GM19043 (cell line): ENCODE data around the gene TMEM221.

Experiments
- ATAC-seq: cut with Tn5 transposase; IDR thresholded peaks from one replicate; pipeline ENCODE4 v1.9.1; 2021; ENCODE audit warnings: low read depth; ENCODE audit not compliant: unreplicated experiment

TMEM221 gene

DNA sequence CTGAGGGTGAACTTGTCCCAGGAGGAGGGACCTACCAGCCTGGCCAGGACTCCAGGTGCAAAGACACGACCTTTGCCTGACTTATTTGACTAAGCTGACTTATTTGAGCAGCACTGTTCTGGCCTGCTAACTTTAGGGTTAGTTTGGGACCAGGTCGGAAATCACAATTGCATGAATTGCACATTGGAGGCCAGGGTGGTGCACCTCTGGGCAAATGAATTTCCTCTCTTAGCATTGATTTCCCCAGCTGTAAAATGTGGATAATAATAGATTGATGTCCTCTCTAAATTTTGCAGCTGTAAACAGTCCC is 41.6 kb downstream of the TMEM221 start:
- no peak for ATAC-seq

DNA sequence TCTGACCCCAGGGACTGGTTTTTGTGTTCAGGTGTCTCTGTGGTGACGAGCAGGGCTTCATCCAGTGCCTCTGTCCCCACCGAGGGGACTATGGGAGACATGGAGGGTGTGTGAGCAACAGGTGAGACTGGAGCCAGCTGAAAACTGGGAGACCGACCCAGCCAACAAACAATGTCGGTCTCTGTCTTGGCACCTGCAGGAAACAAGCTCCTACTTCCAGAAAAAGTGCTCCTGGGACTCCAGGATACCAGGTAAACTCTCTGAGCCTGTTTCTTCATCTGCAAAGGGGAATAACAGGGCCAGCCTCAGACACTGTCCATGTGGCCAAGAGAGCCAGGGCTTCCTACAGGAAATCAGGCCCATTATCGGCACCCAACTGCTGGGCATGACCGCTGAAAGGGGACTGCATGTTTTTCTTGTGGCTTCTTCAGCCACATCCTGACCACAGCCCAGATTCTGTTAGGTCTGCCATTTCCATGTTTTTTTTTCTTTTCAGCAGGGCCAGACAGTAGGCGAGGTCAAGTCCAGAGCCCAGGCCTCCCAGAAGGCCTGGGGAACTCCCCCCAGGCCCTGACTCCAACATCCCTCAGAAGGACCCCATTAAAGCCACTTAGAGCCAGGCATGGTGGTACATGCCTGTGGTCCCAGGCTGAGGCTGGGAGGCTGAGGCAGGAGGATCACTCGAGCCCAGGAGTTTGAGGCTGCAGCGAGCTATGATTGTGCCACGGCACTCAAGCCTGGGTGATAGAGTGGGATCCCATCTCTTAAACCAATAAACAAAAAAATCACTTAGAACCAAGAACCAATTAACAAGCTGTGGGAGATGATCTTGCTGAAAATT is 42.2 kb downstream of the TMEM221 start:
- ATAC-seq, result no peak

DNA sequence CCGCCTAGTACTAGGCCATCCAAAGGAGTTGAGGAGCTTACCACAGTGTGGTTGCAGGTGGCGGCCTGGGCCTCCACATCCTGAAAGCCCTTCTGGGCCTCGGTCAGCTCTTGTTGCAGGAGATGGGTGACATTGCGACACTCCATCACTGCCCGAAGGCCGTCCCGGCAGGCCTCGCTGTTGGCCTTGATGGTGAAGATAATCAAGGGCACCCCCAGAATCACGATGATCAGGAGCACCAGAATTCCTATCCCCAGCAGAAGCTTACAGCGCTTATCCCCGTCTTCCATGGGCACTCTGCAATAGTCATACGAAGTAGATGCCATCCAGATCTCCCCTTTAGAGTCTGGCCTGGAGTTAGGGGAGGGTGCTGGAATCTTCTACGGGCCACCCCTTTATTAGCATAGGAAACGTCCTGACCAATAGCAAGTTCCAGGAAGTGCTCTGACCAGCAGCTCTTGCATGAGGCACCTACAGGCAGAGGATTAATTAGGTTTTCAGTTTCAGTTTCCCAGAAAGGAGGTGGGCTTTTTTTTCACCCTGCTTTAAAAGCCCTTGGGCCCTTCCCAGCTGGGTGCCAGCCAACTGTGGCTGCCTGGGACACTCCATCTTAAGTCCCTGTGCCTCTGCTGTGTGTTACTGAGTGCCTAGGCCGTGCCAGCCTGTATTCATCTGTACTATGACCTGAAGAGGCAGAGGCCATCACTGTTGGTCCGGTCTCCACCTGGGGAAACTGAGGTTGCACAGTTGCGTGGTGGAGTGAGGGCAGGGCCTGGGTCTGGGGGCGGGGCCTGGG is 43.0 kb downstream of the TMEM221 start, which contains the start of gene BST2:
TSS of gene BST2 (minus strand) at position 381 of the 796 bp plus-strand sequence. CDS start at position 326, 55 bp downstream.
- ATAC-seq, result peak; percentile 69

DNA sequence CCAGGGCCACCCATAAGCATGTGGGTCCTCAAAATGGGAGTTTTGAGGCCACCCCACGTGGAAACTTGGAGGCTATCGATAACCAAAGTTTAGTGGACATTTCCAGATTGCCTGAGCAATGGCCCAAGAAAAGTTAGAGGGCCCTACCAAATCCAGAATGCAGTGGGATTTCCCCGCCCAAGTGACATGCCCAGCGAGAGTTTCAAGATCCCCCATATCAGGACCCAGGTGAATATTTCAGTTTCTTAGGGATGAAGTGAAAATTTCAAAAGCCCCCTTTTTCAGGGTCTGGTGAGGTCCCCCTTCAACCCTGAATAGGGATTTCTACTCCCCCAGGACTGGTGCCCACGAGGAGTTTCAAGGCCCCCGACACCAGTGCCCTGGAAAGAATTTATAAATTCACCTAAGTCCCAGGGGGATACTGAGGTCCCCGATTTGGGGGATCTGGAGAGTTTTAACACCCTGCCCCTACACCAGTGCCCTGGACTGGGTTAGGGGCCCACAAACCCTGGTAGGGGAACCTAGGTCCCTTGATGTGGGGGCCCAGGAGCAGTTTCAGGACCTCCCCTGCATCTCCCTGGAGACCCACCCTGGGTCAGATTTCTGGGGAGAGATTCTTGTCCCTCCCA is 43.7 kb downstream of the TMEM221 start:
- ATAC-seq, result no peak

DNA sequence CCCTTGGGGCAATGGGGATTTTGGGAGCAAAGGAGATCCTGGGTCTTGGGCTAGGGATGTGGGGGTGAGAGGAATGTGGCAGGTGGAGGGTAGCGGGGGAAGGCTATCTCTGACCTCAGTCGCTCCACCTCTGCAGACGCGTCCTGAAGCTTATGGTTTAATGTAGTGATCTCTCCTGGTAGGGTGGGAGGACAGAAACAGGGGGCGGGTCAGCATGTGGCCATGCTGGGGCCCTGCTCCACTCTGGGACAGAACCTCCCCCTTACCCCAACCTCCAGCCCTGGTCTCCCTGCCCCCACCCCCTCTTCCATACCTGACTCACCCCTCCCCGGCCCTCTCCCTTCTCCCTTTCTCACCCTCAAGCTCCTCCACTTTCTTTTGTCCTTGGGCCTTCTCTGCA is 44.5 kb downstream of the TMEM221 start:
- no peak for ATAC-seq

DNA sequence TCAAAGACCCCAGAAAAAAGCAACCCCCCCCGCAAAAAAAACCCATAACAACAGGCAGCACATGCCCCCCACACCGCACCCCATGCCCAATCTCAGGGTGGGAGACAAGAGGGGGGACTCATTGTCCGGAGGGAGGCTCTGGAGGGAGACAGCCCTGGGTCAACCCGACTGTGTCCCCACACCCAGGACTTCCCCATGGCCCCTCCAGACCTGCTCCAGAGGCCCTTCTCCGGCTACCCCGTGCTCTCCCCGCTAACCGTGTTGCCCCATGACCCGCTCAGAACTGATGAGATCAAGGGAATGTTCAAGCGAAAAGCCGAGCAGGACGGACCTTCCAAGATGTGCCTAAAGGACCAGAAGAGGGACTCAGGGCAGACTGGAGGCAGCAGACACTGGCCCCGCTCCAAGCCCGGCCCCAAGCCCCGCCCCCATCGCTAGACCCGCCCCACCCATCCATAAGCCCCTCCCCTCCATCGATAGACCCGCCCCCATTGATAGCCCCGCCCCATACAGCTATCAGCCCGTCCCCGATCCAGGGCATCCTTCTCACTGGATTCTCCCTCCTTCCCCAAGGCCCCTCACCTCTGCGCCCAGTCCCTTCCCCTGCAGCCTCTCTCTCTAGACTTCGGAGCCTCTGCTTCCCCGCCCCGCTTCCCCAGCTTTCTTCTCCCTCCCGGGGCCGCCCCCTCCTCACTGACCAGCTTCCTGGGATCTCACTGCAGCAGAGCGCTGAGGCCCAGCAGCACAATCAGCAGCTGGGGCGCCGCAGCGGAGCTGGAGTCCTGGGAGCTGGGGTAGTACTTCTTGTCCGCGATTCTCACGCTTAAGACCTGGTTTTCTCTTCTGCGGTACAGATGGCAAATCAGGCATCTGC is 45.2 kb downstream of the TMEM221 start:
- no peak for ATAC-seq

DNA sequence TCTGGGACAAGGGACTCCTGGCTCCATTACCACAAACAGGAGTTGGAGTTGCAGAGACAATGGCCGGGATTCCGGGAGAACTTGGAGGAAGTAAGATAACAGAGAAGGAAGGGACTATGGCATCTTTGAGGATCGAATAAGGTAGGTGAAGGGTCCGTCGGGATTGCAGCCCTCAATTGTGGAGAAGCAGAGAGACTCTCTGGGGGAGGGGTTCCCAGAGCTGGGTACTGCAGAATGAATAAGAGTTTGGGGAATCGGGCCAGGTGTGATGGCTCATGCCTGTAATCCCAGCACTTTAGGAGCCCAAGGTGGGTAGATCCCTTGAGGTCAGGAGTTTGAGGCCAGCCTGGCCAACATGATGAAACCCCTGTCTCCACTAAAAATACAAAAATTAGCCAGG is 46.8 kb downstream of the TMEM221 start:
- ATAC-seq, result no peak

DNA sequence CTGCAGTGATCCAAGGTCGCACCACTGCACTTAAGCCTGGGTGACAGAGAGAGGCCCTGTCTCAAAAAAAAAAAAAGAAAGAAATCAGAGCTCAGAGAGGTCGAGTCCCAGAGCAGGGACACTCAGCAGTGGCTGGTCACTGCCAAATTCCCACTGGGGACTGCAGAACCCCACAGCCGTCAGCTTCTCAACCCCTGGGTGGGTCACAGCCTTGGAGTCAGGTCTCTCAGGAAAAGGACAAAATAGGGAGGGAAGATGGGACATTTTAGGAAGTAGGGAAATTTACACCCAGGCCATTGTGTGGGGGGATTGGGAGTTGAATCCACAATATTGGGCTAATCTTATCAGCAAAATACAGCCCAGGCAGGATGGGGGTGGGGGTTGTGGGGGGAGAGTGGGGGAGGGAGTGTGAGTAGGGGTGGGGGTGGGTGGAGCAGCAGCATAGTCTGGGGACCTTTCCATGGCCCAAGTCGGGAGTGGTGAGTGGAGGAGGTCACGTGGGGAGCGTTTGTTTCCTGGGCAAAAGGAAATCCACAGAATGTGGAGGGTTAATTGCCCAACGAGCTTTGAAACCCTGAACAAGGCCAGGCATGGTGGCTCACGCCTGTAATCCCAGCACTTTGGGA is 49.5 kb downstream of the TMEM221 start:
- no peak for ATAC-seq

DNA sequence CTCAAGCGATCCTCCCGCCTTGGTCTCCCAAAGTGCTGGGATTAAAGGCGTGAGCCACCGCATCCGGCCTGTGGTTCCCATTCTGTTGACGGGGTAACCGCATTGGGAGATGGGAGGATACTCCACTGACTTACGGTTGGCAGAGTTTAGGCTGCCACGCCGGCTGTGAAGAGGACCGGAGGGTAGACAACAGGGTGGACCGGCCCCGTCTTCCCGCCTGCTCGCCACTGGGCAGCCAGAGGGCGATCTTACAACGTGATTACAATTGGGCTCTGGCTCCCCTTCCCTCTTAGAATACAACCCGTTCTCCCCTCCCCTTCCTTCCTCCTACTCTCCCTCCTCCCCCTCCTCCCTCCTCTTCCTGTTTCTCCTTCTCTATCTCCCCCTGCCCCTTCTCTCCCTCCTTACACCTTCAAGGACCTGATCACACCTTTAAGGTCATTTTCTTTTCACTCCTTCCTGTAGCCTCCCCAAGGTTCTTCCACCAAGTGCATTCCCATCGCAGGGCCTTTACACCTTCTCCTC is 53.5 kb downstream of the TMEM221 start:
- ATAC-seq, result no peak

DNA sequence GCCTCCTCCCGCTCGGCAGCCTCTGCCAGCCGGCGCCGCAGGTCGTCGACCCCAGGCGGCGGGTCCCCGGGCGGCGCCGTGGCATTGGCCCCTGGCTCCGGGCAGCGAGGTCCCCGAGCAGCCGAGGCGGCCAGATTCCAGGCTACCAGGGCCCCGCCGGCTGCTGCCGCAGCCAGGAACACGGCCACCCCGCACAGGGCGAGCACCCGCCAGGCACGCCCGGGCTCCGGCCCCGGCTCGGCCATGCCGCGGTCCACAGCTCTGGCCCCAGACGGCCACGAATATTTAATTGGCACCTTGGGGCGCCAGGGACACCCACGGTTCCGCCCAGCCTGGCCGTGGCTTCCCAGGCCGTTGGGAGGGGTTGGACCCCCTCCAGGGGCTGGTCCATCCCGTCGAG is 54.6 kb downstream of the TMEM221 start, which contains the start of gene CCDC194:
TSS of gene CCDC194 (minus strand) at position 283 of the 400 bp plus-strand sequence. CDS start at position 245, 38 bp downstream.
- no peak for ATAC-seq

DNA sequence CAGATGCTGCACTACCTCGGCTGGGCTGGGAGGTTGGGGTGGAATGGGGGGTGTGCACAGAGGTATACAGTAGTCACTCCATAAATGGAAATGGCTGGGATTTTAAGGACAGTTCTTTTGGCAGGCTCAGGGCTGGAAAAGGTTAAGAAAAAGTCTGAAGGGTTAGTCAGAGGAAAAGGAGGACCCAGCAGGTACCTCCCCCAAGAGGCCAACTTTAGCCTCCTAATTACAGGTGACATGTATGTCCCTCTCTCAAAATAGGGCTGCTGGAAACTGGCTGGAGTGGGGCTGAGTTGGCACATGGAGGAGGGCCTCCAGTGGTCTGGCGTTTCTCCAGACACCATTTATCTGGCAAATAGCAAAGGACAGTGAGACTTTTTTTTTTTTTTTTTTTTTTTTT is 55.5 kb downstream of the TMEM221 start:
- no peak for ATAC-seq

DNA sequence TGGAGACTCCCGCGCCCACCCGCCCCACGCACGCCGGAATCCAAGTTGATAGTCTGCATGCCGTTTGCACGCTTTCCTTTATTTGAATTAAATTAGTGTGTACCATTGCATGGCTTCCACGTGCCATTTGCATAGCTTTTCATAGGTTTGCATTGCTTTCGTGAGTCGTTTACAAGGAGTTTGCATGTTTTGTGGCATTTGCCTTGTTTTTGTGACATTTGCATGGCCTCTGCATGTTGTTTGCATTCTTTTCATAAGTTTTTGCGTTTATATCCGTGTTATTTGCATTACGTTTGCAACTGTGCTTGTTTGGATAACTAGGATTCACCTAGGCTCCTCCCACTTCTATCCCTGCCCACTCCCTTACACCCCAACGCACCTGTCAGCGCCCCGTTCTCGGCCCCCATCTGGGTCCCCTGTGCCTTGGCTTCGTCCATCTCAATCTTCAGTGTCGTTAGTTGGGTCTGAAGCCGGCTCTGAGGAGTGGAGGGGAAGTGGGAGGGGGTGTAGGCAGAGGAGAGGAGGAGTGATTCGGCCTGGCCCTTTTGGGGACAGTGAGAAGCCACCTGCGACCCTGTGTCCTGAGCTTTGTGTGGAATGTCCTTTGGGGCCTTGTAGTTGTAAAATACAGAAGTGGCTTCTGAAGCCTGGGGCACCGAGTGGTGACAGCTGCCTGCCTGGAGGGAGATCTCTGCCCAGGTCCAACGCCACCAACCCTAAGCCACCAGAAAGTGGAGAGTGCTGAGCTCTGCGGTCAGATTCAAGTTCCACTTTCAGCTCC is 56.9 kb downstream of the TMEM221 start:
- ATAC-seq, result no peak

DNA sequence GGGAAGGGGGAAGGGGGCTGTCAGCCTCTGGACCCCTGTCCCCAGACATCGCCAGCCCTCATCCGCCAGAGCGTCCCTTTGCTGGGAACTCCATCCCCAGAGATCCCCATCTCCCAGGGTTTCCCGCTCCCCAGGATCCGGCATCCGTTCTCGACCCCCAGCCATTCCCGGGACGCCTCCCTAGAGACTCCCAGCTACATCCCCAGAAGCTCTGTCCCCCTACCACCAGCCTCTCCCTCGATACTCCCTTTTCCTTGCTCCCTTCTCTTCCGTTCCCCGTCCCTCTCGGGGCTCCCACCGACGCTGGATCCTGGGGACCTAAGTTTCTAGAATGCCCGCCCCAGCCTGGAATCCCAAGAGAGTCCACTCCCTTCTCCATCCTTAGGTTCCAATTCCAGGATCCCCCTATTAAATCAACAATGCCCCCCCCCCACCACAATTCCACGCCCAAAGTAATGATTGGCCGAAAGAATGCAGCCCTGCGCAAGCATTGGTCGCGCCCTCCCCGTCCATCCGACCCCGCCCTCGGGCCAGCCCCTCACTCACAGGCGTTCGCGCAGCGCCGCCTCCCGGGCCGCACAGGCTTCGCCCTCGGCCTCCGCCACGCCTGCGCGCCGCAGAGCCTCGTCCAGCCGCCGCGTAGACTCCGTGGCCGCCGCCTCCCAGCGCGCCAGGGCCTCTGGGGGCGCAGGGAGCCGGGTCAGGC is 57.6 kb downstream of the TMEM221 start:
- peak; percentile 59 for ATAC-seq

DNA sequence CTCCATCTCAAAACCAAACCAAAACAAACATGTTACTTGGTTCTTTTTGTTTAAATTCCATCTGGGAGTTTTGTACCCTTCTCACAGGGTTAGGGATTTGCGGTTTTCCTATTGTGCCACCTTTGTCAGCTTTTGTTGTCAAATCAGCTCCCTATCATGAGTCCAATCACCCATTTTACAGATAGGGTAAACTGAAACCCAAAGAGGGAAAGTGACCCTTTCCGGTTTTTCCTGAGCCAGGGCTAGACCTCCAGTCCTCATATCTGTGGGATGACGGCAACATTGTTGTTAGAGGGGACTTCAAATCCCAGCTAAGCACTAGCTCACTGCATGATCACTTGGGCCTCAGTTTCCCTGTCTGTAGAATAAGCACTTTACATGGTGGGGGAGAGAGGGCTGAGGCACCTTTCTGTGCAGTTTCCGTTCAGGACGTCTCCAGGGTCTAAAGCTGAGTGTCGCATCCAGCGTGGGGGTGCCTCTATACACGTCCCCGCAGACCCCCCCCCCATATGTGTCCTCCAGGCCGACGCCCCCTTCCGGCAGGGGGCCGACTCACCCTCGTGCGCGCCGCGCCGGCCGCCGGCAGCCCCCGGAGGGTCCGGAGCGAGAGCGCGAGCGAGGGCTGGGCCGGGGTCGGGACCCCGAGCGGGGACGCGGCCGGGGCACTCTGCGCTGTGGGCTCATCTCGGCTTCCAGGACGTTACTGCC is 58.4 kb downstream of the TMEM221 start:
- ATAC-seq, result no peak

DNA sequence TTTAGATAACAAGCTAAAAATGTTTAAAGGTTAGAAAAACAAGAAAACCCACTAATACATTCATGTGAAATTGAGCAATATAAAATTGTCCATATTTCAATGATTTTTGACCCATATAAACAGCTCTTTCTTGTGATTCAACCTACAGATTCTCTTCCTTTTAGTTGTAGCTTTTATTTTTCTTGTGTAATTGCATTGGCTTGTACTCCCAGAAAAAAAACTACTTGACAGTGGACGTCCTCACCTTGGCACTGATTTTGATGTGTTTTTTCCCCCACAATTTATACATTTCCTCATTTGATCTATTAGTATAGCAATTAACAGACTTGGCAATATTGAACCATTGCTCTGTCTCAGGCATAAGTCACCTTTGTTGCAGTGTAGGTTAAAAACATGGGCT is 59.2 kb downstream of the TMEM221 start:
- ATAC-seq, result no peak

DNA sequence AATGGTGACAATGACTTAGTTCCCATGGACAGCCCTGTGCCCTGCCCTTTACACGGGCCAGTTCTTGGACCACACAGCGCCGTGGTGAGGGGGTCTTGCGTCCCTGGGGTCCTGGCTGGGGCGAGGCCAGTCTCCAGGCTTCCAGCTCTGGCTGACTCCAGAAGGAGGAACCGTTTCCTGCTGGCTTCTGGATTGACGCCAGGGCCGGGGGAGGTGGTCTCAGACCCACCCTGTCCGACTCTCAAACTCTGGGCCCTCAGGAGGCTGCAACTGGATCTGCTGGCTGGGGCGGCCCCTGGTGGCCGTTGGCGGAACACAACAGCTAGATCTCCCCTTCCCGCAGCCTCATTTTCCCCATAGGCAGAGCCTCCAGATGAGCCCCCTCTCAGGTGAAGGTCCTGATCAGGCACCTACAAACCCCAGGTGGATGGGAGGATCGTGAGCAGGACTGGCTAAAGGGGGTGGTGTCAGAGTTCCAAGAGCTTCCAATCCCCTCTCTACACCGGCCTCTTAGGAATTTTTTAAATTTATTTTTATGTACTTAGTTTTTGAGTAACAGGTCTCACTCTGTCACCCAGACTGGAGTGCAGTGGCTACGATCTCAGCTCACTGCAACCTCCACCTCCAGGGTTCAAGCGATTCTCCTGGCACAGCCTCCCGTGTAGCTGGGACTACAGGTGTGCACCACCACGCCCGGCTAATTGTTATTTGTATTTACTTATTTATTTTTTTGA is 62.4 kb downstream of the TMEM221 start:
- no peak for ATAC-seq
